GM12891 (cell line): Measurements from ENCODE around the gene NFIL3.

Source experiments
- DNase-seq: peaks from one replicate; pipeline ENCODE4 v3.0.0; 2011; ENCODE audit warnings: low spot score; ENCODE audit not compliant: insufficient read length
- FAIRE-seq: peaks from 2 replicates; lab custom pipeline; 2011; peaks lifted over from hg19 to GRCh38; lab: Jason Lieb, UNC
- PAX5 ChIP-seq: IDR thresholded peaks from 2 replicates; pipeline ENCODE4 v1.6.1; 2011; ENCODE audit warnings: low read length, moderate library complexity, mild to moderate bottlenecking; ENCODE audit not compliant: insufficient read depth, severe bottlenecking
- POLR2A ChIP-seq: IDR thresholded peaks from 2 replicates; pipeline ENCODE4 v1.6.1; 2011; ENCODE audit warnings: low read depth, low read length, control low read depth
- POLR2AphosphoS5 ChIP-seq: IDR thresholded peaks from 2 replicates; pipeline ENCODE4 v1.6.1; 2011; ENCODE audit warnings: low read depth, low read length, control low read depth
- POU2F2 ChIP-seq: IDR thresholded peaks from 2 replicates; pipeline ENCODE4 v1.6.1; 2011; ENCODE audit warnings: low read depth, mild to moderate bottlenecking, control low read depth, low read length, moderate library complexity
- SPI1 ChIP-seq: IDR thresholded peaks from 2 replicates; pipeline ENCODE4 v1.6.1; 2011; ENCODE audit warnings: low read depth, low read length, control low read depth
- TAF1 ChIP-seq: IDR thresholded peaks from 2 replicates; pipeline ENCODE4 v1.6.1; 2011; ENCODE audit warnings: low read depth, low read length, control low read depth

Gene NFIL3

DNA sequence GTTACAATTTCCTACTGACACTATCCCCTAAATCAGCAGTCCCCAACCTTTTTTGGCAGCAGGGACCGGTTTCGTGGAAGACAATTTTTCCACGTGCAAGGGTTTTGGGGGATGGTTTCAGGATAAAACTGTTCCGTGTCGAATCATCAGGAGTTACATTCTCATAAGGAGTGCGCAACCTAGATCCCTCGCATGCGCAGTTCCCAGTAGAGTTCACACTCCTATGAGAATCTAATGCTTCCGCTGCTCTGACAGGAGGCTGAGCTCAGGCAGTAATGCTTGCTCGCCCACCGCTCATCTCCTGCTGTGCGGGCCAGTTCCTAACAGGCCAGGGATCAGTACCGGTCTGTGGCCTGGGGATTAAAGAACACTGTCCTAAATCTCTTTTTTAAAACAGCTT lies 13.2 kb upstream of the NFIL3 start:
- FAIRE-seq (no peak), DNase-seq (no peak)
- TF ChIP-seq POLR2AphosphoS5 (no peak), SPI1 (no peak), POU2F2 (no peak), TAF1 (no peak), PAX5 (no peak), POLR2A (no peak)

DNA sequence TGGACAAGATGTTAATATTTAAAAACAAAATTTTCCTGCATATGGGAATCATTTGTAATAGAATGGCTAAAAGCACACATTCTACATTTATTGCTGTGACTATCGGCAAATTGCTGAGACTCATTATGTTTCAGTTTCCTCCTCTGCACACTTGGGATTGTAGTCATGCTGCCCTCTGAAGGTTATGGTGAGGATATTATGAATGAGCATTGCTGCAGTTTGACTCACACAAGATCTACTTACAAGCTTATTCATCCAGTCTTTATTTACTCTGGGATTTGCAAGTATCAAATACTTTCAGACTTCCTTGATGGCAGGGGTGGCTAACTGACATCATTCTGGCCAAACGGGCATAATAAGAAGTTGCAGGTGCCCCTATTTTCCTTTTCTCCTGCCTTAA lies 9.5 kb upstream of the NFIL3 start:
- DNase-seq (no peak), FAIRE-seq (no peak)

DNA sequence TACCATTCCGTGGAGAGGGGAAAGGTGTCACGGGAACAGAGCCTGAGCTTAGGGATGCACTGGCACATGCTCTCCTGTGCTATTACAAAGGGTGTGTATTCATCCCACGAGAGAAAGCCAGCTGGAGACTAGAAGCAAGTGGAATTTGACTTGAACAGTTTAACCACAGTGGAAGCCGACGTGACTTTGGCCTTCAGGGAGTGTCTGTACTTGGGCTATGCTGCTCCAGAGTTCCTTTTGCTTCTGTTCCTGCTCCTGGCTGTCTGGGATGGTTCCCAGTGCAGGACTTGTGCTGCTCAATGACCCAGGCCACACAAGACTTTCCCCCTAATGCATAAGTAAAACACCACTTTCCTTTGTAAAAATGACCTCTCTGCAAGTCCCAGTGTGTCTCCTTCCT lies 7.9 kb upstream of the NFIL3 start:
- no peak for TF ChIP-seq TAF1
- TF ChIP-seq POLR2AphosphoS5: no peak
- TF ChIP-seq POLR2A: no peak
- no peak for TF ChIP-seq PAX5
- TF ChIP-seq POU2F2: no peak
- no peak for TF ChIP-seq SPI1
- DNase-seq (no peak), FAIRE-seq (no peak)

More for the DNA sequence above, 9.5 kb upstream of the NFIL3 start:
- TF ChIP-seq POLR2A (no peak), POLR2AphosphoS5 (no peak), PAX5 (no peak), POU2F2 (no peak)

DNA sequence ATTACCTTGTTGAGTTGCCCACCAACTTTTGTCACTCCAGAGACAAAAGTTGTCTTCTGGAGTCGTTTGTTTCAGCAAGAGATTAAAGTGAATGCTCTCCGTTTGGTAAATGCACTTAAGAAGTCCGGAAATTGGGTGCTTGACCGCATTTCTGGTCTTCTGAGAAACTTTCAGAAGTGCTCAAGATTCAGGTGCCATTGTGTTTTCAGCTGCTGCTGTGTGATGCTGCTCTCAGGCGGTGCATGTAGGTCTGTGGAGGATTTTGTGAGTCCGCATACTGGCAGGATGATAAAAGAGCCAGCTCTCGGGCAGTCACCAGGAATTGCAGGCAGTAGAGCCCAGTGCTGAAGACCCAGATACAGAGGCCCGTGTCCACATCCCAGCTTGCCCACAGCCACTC lies 5.9 kb upstream of the NFIL3 start:
- DNase-seq: no peak
- no peak for FAIRE-seq
- TF ChIP-seq POU2F2 (no peak), POLR2AphosphoS5 (no peak), SPI1 (no peak), POLR2A (no peak), TAF1 (no peak), PAX5 (no peak)

DNA sequence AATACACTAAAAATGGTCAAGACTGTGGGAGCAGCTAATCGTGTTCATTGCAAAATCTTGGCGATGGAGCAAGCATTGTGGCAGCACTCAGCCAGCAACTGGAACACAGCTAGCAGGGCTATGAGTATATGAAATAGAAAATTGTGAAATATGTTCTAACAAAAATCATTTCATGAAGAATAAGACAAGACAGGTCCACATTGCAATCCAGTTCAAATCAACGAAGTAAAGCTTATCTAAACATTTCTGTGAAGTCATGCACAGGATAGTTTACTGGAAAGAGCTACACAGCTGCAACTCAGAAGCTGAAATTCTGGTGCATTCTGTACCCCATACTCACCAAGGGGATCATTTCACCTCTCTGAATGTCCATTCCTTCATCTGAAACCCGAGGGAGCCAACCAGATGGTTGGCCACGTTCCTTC lies 5.3 kb upstream of the NFIL3 start:
- FAIRE-seq (no peak), DNase-seq (no peak)
- TF ChIP-seq PAX5: no peak
- no peak for TF ChIP-seq TAF1
- TF ChIP-seq SPI1: no peak
- no peak for TF ChIP-seq POLR2AphosphoS5
- TF ChIP-seq POU2F2: no peak
- no peak for TF ChIP-seq POLR2A

DNA sequence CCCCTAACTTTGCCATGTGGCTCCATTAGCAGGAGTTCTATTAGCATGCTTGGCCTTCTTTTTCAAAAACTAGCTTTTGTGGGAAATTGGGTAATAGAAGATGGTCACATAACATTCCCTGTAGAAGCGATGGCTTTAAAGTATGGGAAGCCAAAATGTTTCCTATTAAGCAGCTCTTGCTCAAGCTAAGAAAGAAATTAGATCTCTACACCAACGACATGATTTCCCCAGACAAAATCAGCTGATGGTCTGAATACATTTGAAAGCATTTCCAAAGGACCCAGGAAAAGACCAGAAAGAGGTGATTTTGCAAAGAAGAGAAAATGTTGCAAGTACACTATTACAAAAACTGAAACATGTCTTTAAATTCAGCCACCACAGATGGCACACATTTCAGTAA lies 4.8 kb upstream of the NFIL3 start:
- FAIRE-seq (no peak), DNase-seq (no peak)
- TF ChIP-seq POLR2A (no peak), PAX5 (no peak), SPI1 (no peak), POLR2AphosphoS5 (no peak), TAF1 (no peak), POU2F2 (no peak)

DNA sequence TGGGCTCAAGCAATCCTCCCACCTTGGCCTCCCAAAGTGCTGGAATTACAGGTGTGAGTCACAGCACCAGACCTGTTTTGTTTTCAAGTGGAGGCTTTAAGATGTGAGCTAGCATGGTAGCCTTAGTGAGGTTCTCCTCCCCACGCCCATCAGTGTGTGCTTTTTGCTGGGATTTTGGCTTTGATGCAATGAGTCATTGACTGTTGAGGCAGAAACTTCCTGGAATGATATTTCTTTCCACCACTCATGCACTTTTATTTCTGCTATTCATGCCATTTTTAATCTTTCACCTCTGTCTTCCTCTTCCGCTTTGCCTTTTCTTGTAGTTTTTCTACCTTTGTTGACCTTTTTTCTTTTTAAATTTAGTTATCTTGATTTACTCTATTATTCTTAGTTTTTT lies 4.2 kb upstream of the NFIL3 start:
- no peak for DNase-seq
- FAIRE-seq: no peak
- TF ChIP-seq TAF1: no peak

DNA sequence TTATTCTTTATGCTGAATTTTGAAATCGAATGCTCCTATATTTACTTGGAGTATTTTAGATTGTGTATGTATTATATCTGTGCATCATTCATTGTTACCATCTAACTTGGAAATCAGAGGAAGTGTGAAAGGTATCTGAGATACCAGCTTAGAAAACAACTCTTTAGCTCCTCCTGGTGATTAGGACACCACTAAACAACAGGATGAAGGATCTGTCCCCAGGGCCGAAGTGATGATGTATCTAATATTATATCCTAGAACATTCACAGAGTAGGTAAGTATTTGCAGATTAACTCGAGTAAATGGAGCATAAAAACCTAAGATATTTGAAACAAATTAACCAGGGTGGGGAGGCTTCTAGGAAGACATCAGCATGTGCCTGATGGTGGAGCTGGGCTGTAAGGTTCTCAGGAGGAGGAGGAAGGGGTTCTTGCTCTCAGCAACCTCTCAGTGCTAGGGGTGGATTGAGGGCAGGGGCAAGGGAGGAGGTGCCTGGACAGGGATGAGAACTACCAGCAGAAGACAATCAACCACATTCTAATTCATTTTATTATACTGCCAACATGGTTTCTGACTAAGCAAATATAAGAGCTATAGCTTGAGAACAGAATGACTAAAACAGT lies 2.6 kb upstream of the NFIL3 start:
- TF ChIP-seq POLR2A (no peak), SPI1 (peak; percentile 44; the same call in 1 of the 2 replicates)
- peak; percentile 50 for FAIRE-seq
- no peak for DNase-seq

DNA sequence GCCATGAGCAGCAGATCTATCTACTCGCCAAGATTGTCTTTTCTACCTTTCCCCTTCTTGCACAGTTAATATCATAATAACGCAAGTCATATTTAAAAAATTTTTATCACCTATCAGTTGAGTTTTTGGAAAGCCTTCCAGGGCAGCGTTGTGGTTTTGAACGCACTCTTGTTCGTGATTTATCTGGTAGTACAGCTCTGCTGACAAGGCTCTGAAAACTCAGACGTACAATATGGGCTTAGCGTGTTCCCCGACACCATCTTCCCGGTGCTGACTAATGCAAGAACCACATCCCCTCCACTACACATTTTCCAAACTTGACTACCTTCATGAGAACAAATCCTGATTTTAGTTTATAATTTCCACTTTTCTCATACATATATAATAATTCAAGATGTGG lies 1.6 kb upstream of the NFIL3 start:
- DNase-seq: no peak
- FAIRE-seq: no peak
- TF ChIP-seq SPI1 (no peak), POU2F2 (no peak), POLR2A (no peak), TAF1 (no peak), POLR2AphosphoS5 (no peak), PAX5 (no peak)

GRCh38 chr9:91424403-91425176 lies 958 bp upstream of the NFIL3 start:
- TF ChIP-seq POU2F2 (no peak), POLR2AphosphoS5 (no peak), PAX5 (no peak), TAF1 (no peak), POLR2A (no peak)
- DNase-seq (no peak), FAIRE-seq (no peak)
